IMR-90 (cell line): Measurements from ENCODE around the gene POLR2M. TPM values are rescaled to one million over a fixed set of nuclear protein-coding genes. Genes with fewer than 3 reads are reported as not detected.

Source experiments
- ATAC-seq: fragments of 200-7000 bp; cut with Tn5 transposase; 2 replicates; pipeline ENCODE4 v1.9.1; 2020; ENCODE audit warnings: low read depth, mild to moderate bottlenecking, moderate library complexity
- BruUV-seq: library from RNA; stranded (reverse); fragments of 400-500 nt; replicated peaks from 2 replicates; lab custom pipeline; 2021; lab: Mats Ljungman, UMichigan
- CTCF ChIA-PET: fragments of 300-600 bp; formaldehyde crosslinking; extraction: SDS; loops from one replicate; lab custom pipeline; 2021; ENCODE audit warnings: antibody characterized with exemption; lab: Yijun Ruan, JAX
- POLR2A ChIA-PET: fragments of 300-600 bp; sonication (Branson Sonifier 250); formaldehyde crosslinking; loops from one replicate; lab custom pipeline; 2022; ENCODE audit warnings: antibody characterized with exemption; ENCODE audit not compliant: unreplicated experiment; lab: Charles Lee
- DNase-seq: peaks from one replicate; pipeline ENCODE4 v3.0.0; 2013
- H2AFZ ChIP-seq: replicated peaks from 2 replicates; pipeline ENCODE3; 2013; ENCODE audit warnings: low read length, mild to moderate bottlenecking; ENCODE audit not compliant: poor library complexity
- H2AK5ac ChIP-seq: 2 replicates; pipeline ENCODE4 v1.6.1; 2013; ENCODE audit warnings: low read depth, low read length, inconsistent platforms
- H2AK9ac ChIP-seq: replicated peaks from 2 replicates; pipeline ENCODE3; 2013; ENCODE audit warnings: mild to moderate bottlenecking, low read depth, low read length, moderate library complexity; ENCODE audit not compliant: poor library complexity
- H2BK120ac ChIP-seq: 2 replicates; pipeline ENCODE4 v1.6.1; 2013; ENCODE audit warnings: low read depth, low read length, inconsistent platforms
- H2BK15ac ChIP-seq: 3 replicates; pipeline ENCODE4 v1.6.1; 2013; ENCODE audit warnings: low read depth, low read length, inconsistent platforms
- H2BK20ac ChIP-seq: 2 replicates; pipeline ENCODE4 v1.6.1; 2013; ENCODE audit warnings: low read depth, mild to moderate bottlenecking, inconsistent platforms, low read length, moderate library complexity
- H2BK5ac ChIP-seq: 2 replicates; pipeline ENCODE4 v1.6.1; 2013; ENCODE audit warnings: mild to moderate bottlenecking, low read depth, low read length, inconsistent platforms; ENCODE audit not compliant: poor library complexity, severe bottlenecking
- H3K14ac ChIP-seq: replicated peaks from 2 replicates; pipeline ENCODE4 v1.6.1; 2013; ENCODE audit warnings: low read depth, low read length, inconsistent platforms
- H3K18ac ChIP-seq: 2 replicates; pipeline ENCODE4 v1.6.1; 2013; ENCODE audit warnings: low read depth, low read length, control low read depth
- H3K23ac ChIP-seq: 2 replicates; pipeline ENCODE4 v1.6.1; 2013; ENCODE audit warnings: low read depth, low read length, inconsistent platforms
- H3K27ac ChIP-seq: 2 replicates; pipeline ENCODE4 v1.5.1; 2013; ENCODE audit warnings: mild to moderate bottlenecking, control low read depth, low read length; ENCODE audit not compliant: insufficient read depth
- H3K27me3 ChIP-seq: 2 replicates; pipeline ENCODE4 v1.6.1; 2013; ENCODE audit warnings: low read length; ENCODE audit not compliant: control insufficient read depth, insufficient read depth
- H3K36me3 ChIP-seq: 2 replicates; pipeline ENCODE4 v1.6.1; 2013; ENCODE audit warnings: low read length, mixed read lengths; ENCODE audit not compliant: control insufficient read depth, insufficient read depth
- H3K4ac ChIP-seq: 2 replicates; pipeline ENCODE4 v1.6.1; 2013; ENCODE audit warnings: low read depth, low read length, inconsistent platforms
- H3K4me1 ChIP-seq: 2 replicates; pipeline ENCODE4 v1.6.1; 2013; ENCODE audit warnings: low read length, mixed read lengths; ENCODE audit not compliant: control insufficient read depth, insufficient read depth
- H3K4me2 ChIP-seq: 2 replicates; pipeline ENCODE4 v1.6.1; 2013; ENCODE audit warnings: low read depth, mild to moderate bottlenecking, control low read depth, low read length, moderate library complexity
- H3K4me3 ChIP-seq: 2 replicates; pipeline ENCODE4 v1.5.1; 2013; ENCODE audit warnings: low read depth, mild to moderate bottlenecking, control low read depth, low read length, moderate library complexity; ENCODE audit not compliant: insufficient read depth
- H3K56ac ChIP-seq: 2 replicates; pipeline ENCODE4 v1.6.1; 2013; ENCODE audit warnings: low read length, inconsistent platforms; ENCODE audit not compliant: insufficient read depth; ENCODE audit errors: extremely low read depth
- H3K79me1 ChIP-seq, 2 experiments: 2 replicates each; pipeline ENCODE4 v1.6.1; 2013; ENCODE audit warnings: low read length in 2 of 2, inconsistent platforms in 1 of 2, low read depth in 1 of 2
- H3K9ac ChIP-seq: 2 replicates; pipeline ENCODE4 v1.6.1; 2013; ENCODE audit warnings: low read depth, low read length, control low read depth
- H3K9me1 ChIP-seq: 2 replicates; pipeline ENCODE4 v1.6.1; 2013; ENCODE audit warnings: low read length, inconsistent platforms; ENCODE audit not compliant: insufficient read depth
- H3K9me3 ChIP-seq: 2 replicates; pipeline ENCODE4 v1.6.1; 2013; ENCODE audit warnings: low read length; ENCODE audit not compliant: control insufficient read depth, insufficient read depth
- H4K20me1 ChIP-seq: 2 replicates; pipeline ENCODE4 v1.6.1; 2013; ENCODE audit warnings: low read length, inconsistent platforms; ENCODE audit not compliant: insufficient read depth
- H4K5ac ChIP-seq: 2 replicates; pipeline ENCODE4 v1.6.1; 2013; ENCODE audit warnings: mild to moderate bottlenecking, low read depth, low read length, control low read depth
- H4K8ac ChIP-seq, 2 experiments: 2 replicates each; pipeline ENCODE4 v1.6.1; 2013; ENCODE audit warnings: low read depth in 2 of 2, low read length in 2 of 2, control low read depth in 1 of 2, inconsistent platforms in 1 of 2
- H4K91ac ChIP-seq: 2 replicates; pipeline ENCODE4 v1.6.1; 2013; ENCODE audit warnings: low read depth, low read length, inconsistent platforms; ENCODE audit not compliant: insufficient read depth
- ELK1 ChIP-seq: fragments of 150-350 bp; IDR thresholded peaks from 2 replicates; pipeline ENCODE4 v1.6.1; 2016; ENCODE audit warnings: low read depth, mild to moderate bottlenecking, low read length, moderate library complexity, borderline replicate concordance
- MXI1 ChIP-seq: IDR thresholded peaks from 2 replicates; pipeline ENCODE4 v1.6.1; 2012; ENCODE audit warnings: low read depth, mild to moderate bottlenecking, low read length, moderate library complexity, borderline replicate concordance
- RAD21 ChIP-seq: IDR thresholded peaks from 2 replicates; pipeline ENCODE4 v1.6.1; 2012; ENCODE audit warnings: low read length, improper control_type of control experiment
- USF2 ChIP-seq: fragments of 150-350 bp; IDR thresholded peaks from 2 replicates; pipeline ENCODE4 v1.6.1; 2017; ENCODE audit warnings: mild to moderate bottlenecking, antibody characterized with exemption, low read length, low read depth
- WGBS, 2 experiments: methylation state at CpG; one replicate each; pipeline versions ENCODE4 v1.1.5 to v1.1.7; 2013; ENCODE audit warnings: missing lambda C conversion rate in 2 of 2; ENCODE audit not compliant: insufficient read length in 1 of 2; ENCODE audit errors: extremely low coverage in 2 of 2; 5-methylcytosine and 5-hydroxymethylcytosine counted together
- dilution Hi-C: fragments of 300-500 bp; cut with HindIII; formaldehyde crosslinking; loops from one replicate; pipeline ENCODE4 v1.14.3; 2018; ENCODE audit warnings: low sequenced_read_pairs; ENCODE audit not compliant: unreplicated experiment
- in situ Hi-C: fragments of 300-500 bp; cut with MboI; formaldehyde crosslinking; loops from 3 replicates; pipeline ENCODE4 v1.14.3; 2019; ENCODE audit warnings: low sequenced_read_pairs, inconsistent platforms, mixed read lengths
- intact Hi-C: fragments of 100-400 bp; cut with micrococcal nuclease; formaldehyde crosslinking; loops from 2 replicates; pipeline ENCODE4 v1.10.0; 2022
- polyA plus RNA-seq, 3 experiments: library from polyadenylated mRNA; depleted of rRNA; stranded (reverse); fragments of >200 nt; gene quantifications; 2 replicates each; pipeline ENCODE4 v1.2.3, GENCODE V29; 2012; ENCODE audit warnings: low replicate concordance in 1 of 3
- total RNA-seq: library from RNA; depleted of rRNA; stranded (reverse); fragments of >200 nt; gene quantifications from 2 replicates; pipeline ENCODE4 v1.2.3, GENCODE V29; 2012

The POLR2M gene
- total and polyA plus RNA-seq, 2 of the 4 experiments (the other 2 are of a cell fraction): 60.8 to 117 TPM

- H3K18ac ChIP-seq: no peak overlapping the region
- no peak overlapping the region for H2AFZ ChIP-seq
- H2AK5ac ChIP-seq: no peak overlapping the region
- H3K36me3 ChIP-seq: no peaks in the 10 kb centered on the region
- DNase-seq (no peak), ATAC-seq (no peak)
- H2BK120ac ChIP-seq: no peak overlapping the region
- no TSS peak for BruUV-seq
- H3K4ac ChIP-seq: no peak overlapping the region
- no peak overlapping the region for H4K5ac ChIP-seq
- peaks cover 10% of the 10 kb centered on the region for H3K27me3 ChIP-seq
- H3K23ac ChIP-seq: no peak overlapping the region
- ChIA-PET CTCF (interaction anchor here (0.9 to 1.5 kb wide), 3 partner anchors 8 to 106 kb away, joined by 3 to 7 read pairs (median 3); no protein-coding TSS in a partner anchor), POLR2A (no interaction called here)
- no peak overlapping the region for H3K14ac ChIP-seq
- WGBS, 2 experiments: no CpG with 5 or more reads among the region's 4 CpGs
- no peak overlapping the region for H4K8ac ChIP-seq
- TF ChIP-seq ELK1 (no peak), MXI1 (no peak), USF2 (no peak), RAD21 (no peak)
- no peak overlapping the region for H3K9ac ChIP-seq
- H3K4me3 ChIP-seq: no peak overlapping the region
- dilution Hi-C loops: no loop called here
- no peaks in the 10 kb centered on the region for H3K79me1 ChIP-seq
- no peak overlapping the region for H2BK20ac ChIP-seq
- intact Hi-C loops: loop anchor here (5.0 to 10.0 kb wide), 2 partner anchors 86 to 409 kb away; no protein-coding TSS in a partner anchor
- no peak overlapping the region for H3K4me2 ChIP-seq
- no peaks in the 10 kb centered on the region for H3K9me3 ChIP-seq
- H3K56ac ChIP-seq: no peak overlapping the region
- H3K9me1 ChIP-seq: no peaks in the 10 kb centered on the region
- no peaks in the 10 kb centered on the region for H4K20me1 ChIP-seq
- H4K91ac ChIP-seq: no peak overlapping the region
- in situ Hi-C loops: loop anchor here (10.0 kb wide), 1 partner anchor 199 kb away; no protein-coding TSS in a partner anchor
- H3K4me1 ChIP-seq: no peaks in the 10 kb centered on the region
- H3K27ac ChIP-seq: no peak overlapping the region
- no peak overlapping the region for H2BK15ac ChIP-seq
- H2AK9ac ChIP-seq: no peak overlapping the region
- no peak overlapping the region for H2BK5ac ChIP-seq
These were observed 40.6 kb upstream of the POLR2M start for GRCh38 chr15:57665939-57666338.
